ENCODE measurements around the gene PTCHD4. TPM values are rescaled to one million over a fixed set of nuclear protein-coding genes. Genes with fewer than 3 reads are reported as not detected.
"Not testable (repeated sequence)": the region's sequence is repeated elsewhere in the genome, so short reads cannot be mapped to it uniquely, and the experiment has no call there.

The PTCHD4 gene
- polyA plus RNA-seq, 6 donors from 2014 or later, result not detected

- H3K9me3 Mint-ChIP-seq, result peaks cover 0 to 4% (median 0%) of the 10 kb centered on the region in 7 donors
- no peaks in the 10 kb centered on the region for H3K4me1 Mint-ChIP-seq
- ATAC-seq (ENCODE audit: low read depth in 2 of 2) (no peak), DNase-seq (no peak)
- no peak overlapping the region for H3K27ac Mint-ChIP-seq
- H3K4me3 Mint-ChIP-seq, result no peak overlapping the region
- no peaks in the 10 kb centered on the region for H3K27me3 Mint-ChIP-seq
- H3K36me3 Mint-ChIP-seq, result no peaks in the 10 kb centered on the region
Observed at GRCh38 chr6:48116699-48117645, 6.0 kb upstream of the PTCHD4 start.

DNA sequence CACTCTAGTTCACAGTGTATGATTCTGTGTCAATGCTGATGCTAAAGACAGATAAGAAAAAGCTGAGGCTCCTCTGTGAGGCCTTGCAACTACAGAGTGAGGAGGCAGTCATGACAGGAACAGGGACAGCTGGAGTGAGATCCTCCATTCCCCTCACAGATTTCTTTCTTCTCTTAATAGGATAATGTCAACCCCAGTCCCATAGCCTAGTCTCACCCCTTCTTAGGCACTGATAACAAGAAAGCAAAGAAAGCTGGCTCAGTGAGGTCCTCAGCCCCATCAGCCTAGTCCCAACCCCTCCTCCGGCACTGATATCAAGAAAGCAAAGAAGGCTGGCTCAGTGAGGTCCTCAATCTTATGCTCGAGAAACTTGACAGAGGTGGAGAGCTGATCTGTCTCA lies 2.1 kb upstream of the PTCHD4 start:
- Mint-ChIP-seq H3K27me3 (no peaks in the 10 kb centered on the region), H3K9me3 (no peaks in the 10 kb centered on the region)

DNA sequence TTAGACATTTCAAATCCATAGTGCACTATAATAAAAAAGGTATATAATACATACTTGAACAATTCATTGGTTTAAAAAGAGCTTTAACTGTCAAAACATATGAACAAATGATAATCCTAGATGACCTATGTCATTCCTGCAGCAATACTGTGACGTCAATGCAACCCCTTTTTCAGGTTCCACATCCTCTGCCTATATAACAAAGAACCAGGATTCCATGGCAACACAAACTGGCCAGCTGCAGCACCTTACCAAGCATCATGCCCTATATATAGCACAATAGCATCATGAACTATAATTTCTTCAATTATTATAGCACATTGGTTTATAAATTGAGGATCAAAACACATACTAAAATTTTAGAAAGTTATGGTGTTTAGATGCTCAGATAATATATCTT lies 578 bp upstream of the PTCHD4 start:
- peaks cover 0 to 4% (median 0%) of the 10 kb centered on the region in 7 donors for H3K9me3 Mint-ChIP-seq
- no peaks in the 10 kb centered on the region for H3K27me3 Mint-ChIP-seq
- no peak overlapping the region for H3K4me3 Mint-ChIP-seq
- H3K4me1 Mint-ChIP-seq, result no peaks in the 10 kb centered on the region
- H3K36me3 Mint-ChIP-seq, result no peaks in the 10 kb centered on the region
- no peak overlapping the region for H3K27ac Mint-ChIP-seq
- ATAC-seq (ENCODE audit: low read depth in 2 of 2) (no peak), DNase-seq (no peak)

More for the DNA sequence above, 2.1 kb upstream of the PTCHD4 start:
- H3K4me1 Mint-ChIP-seq, result no peaks in the 10 kb centered on the region
- no peak overlapping the region for H3K27ac Mint-ChIP-seq
- ATAC-seq (ENCODE audit: low read depth in 2 of 2) (no peak), DNase-seq (no peak)
- H3K36me3 Mint-ChIP-seq, result no peaks in the 10 kb centered on the region
- H3K4me3 Mint-ChIP-seq, result no peak overlapping the region

- DNase-seq (no peak), ATAC-seq (ENCODE audit: low read depth in 2 of 2) (no peak)
- H3K4me3 Mint-ChIP-seq, result no peak overlapping the region
- H3K36me3 Mint-ChIP-seq, result no peaks in the 10 kb centered on the region
- H3K27me3 Mint-ChIP-seq, result no peaks in the 10 kb centered on the region
- H3K4me1 Mint-ChIP-seq, result no peaks in the 10 kb centered on the region
- H3K9me3 Mint-ChIP-seq, result peaks cover 0 to 8% (median 0%) of the 10 kb centered on the region in 7 donors
- no peak overlapping the region for H3K27ac Mint-ChIP-seq
Observed at GRCh38 chr6:48110436-48111142, 408 bp downstream of the PTCHD4 start.

DNA sequence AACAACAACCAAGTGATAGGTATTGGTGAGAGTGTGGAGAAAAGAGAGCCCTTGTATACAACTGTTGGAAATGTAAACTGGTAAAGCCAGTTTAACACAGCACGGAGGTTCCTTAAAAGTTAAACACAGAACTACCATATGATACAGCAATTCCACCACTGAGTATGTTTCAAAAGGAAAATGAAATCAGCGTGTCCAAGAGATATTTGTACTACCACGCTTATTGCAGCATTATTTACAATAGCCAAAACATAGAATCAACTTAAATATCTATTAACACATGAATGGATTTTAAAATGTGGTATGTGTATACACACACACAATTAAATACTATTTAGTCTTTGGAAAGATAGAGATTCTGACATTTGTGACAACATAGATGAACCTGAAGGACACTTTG lies 1.1 kb downstream of the PTCHD4 start:
- no peaks in the 10 kb centered on the region for H3K36me3 Mint-ChIP-seq
- DNase-seq (no peak), ATAC-seq (ENCODE audit: low read depth in 2 of 2) (no peak)
- H3K9me3 Mint-ChIP-seq, result peaks cover 0 to 8% (median 0%) of the 10 kb centered on the region in 7 donors
- no peaks in the 10 kb centered on the region for H3K4me1 Mint-ChIP-seq
- no peaks in the 10 kb centered on the region for H3K27me3 Mint-ChIP-seq
- H3K4me3 Mint-ChIP-seq, result no peak overlapping the region
- H3K27ac Mint-ChIP-seq, result no peak overlapping the region

DNA sequence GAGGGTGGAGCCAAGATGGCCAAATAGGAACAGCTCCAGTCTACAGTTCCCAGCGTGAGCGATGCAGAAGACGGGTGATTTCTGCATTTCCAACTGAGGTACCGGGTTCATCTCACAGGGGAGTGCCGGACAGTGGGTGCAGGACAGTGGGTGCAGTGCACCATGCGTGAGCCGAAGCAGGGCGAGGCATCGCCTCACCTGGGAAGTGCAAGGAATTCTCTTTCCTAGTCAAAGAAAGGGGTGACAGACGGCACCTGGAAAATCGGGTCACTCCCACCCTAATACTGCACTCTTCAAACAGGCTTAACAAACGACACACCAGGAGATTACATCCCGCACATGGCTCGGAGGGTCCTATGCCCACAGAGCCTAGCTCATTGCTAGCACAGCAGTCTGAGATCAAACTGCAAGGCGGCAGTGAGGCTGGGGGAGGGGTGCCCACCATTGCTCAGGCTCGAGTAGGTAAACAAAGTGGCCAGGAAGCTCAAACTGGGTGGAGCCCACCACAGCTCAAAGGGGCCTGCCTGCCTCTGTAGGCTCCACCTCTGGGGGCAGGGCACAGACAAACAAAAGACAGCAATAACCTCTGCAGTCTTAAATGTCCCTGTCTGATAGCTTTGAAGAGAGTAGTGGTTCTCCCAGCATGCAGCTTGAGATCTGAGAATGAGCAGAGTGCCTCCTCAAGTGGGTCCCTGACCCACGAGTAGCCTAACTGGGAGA lies 8.4 kb downstream of the PTCHD4 start:
- peaks cover 1 to 11% (median 5%) of the 10 kb centered on the region in 7 donors for H3K9me3 Mint-ChIP-seq
- H3K27me3 Mint-ChIP-seq; H3K4me1 Mint-ChIP-seq; H3K36me3 Mint-ChIP-seq; H3K27ac Mint-ChIP-seq; DNase-seq; H3K4me3 Mint-ChIP-seq; ATAC-seq (ENCODE audit: low read depth in 2 of 2): not testable (repeated sequence)

DNA sequence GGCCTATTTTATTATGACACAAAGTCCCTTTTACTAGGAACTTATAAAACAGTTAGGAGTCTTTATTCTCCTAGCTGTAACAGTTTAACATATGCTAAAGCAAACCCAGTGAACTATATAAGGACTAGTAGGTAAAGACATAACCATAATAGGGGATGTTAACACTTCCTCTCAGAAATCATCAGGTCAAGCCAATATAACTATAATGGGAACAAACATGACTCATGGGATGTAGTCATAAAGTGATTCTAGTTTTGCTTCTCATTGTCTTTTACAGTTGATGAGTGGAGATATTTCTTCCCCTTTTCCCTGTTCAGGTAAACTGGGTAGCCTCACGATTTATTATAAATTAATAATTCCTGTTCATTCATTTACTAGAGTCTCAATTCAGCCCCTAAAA lies 9.7 kb downstream of the PTCHD4 start:
- Mint-ChIP-seq H3K4me3 (no peak overlapping the region), H3K4me1 (no peaks in the 10 kb centered on the region), H3K9me3 (peaks cover 0 to 7% (median 2%) of the 10 kb centered on the region in 7 donors), H3K27me3 (no peaks in the 10 kb centered on the region), H3K27ac (no peak overlapping the region), H3K36me3 (no peaks in the 10 kb centered on the region)
- ATAC-seq (ENCODE audit: low read depth in 2 of 2) (no peak), DNase-seq (no peak)

- Mint-ChIP-seq H3K36me3 (no peaks in the 10 kb centered on the region), H3K4me3 (no peak overlapping the region), H3K27me3 (no peaks in the 10 kb centered on the region), H3K27ac (peak overlapping the region in 1 of 6 donors; percentile 8), H3K9me3 (peaks cover 0 to 6% (median 2%) of the 10 kb centered on the region in 7 donors), H3K4me1 (no peaks in the 10 kb centered on the region)
- no peak for DNase-seq
- ATAC-seq (ENCODE audit: low read depth in 2 of 2), result no peak
Observed at GRCh38 chr6:48100588-48100895, 10.5 kb downstream of the PTCHD4 start.

GRCh38 chr6:48099713-48100587 lies 11.0 kb downstream of the PTCHD4 start:
- Mint-ChIP-seq H3K27ac (peak overlapping the region in 1 of 6 donors; percentile 8), H3K4me1 (no peaks in the 10 kb centered on the region), H3K4me3 (no peak overlapping the region), H3K27me3 (no peaks in the 10 kb centered on the region), H3K36me3 (no peaks in the 10 kb centered on the region), H3K9me3 (peaks cover 0 to 6% (median 2%) of the 10 kb centered on the region in 7 donors)
- no peak for ATAC-seq (ENCODE audit: low read depth in 2 of 2)
- DNase-seq, result no peak

DNA sequence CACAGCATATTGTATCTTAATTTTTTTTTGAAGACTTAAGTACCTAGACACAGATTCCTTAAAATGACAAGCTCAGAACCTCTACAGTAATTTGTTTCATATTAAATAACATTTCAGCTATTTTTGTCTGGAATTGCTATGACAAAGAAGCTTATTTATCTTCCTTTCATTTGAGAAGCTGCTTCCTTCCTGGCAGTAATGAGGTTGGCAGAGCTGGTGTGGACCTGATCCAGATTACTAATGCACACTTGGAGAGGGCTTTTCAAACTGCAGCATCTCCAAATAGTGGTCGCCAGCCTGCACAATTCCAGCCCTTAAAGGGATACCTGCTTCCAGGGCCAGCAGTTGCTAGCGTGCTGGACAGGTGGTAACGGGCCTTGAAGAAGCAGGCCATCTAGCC lies 12.1 kb downstream of the PTCHD4 start:
- H3K27ac Mint-ChIP-seq, result no peak overlapping the region
- no peak overlapping the region for H3K4me3 Mint-ChIP-seq
- no peaks in the 10 kb centered on the region for H3K4me1 Mint-ChIP-seq
- DNase-seq, result no peak
- peaks cover 0 to 6% (median 2%) of the 10 kb centered on the region in 7 donors for H3K9me3 Mint-ChIP-seq
- H3K27me3 Mint-ChIP-seq, result no peaks in the 10 kb centered on the region
- ATAC-seq (ENCODE audit: low read depth in 2 of 2), result no peak
- H3K36me3 Mint-ChIP-seq, result no peaks in the 10 kb centered on the region

- Mint-ChIP-seq H3K36me3 (no peaks in the 10 kb centered on the region), H3K9me3 (peaks cover 0 to 2% (median 0%) of the 10 kb centered on the region in 7 donors), H3K4me1 (no peaks in the 10 kb centered on the region), H3K27ac (peak overlapping the region in 1 of 6 donors; percentile 63), H3K27me3 (no peaks in the 10 kb centered on the region), H3K4me3 (no peak overlapping the region)
- DNase-seq (no peak), ATAC-seq (ENCODE audit: low read depth in 2 of 2) (no peak)
Observed at GRCh38 chr6:48092550-48093217, 18.3 kb downstream of the PTCHD4 start.

DNA sequence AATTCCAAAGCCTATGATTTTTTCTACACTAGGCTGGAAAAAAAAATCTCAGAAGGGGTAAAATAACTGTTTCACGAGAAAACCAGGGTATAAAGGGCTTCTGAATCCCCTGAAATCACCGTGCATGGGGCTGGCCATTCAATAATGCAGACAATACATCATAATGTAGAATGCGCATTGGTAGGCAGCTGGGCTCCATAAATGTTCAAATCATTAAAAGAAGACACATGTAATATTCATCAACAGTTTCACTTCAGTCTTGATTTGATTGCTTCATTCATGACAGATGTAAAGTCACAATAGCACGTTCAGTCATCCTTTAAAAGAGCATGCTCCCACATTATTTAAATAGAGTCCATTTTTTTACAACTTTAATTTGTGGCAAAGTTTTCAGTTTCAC lies 20.5 kb downstream of the PTCHD4 start:
- H3K27ac Mint-ChIP-seq, result no peak overlapping the region
- DNase-seq (no peak), ATAC-seq (ENCODE audit: low read depth in 2 of 2) (no peak)
- no peak overlapping the region for H3K4me3 Mint-ChIP-seq
- no peaks in the 10 kb centered on the region for H3K27me3 Mint-ChIP-seq
- H3K9me3 Mint-ChIP-seq, result peaks cover 0 to under 1% (median 0%) of the 10 kb centered on the region in 7 donors
- H3K36me3 Mint-ChIP-seq, result no peaks in the 10 kb centered on the region
- no peaks in the 10 kb centered on the region for H3K4me1 Mint-ChIP-seq

All from naive B cell (primary cell).